Tibial nerve (tissue), 3 donors: ENCODE results near the gene EGF.

ENCODE experiments used
- POLR2A ChIP-seq, 2 donors: fragments of 450-650 bp; IDR thresholded peaks; one replicate each; pipeline ENCODE4 v1.6.1; 2017; ENCODE audit warnings: antibody characterized with exemption in 2 of 2, mild to moderate bottlenecking in 2 of 2, moderate library complexity in 2 of 2
- TF ChIP-seq, protein P1 (sequence below), 5 experiments: fragments of 200-600 bp in 3 of 5; fragments of 450-650 bp in 2 of 5; sonication (generic) in 3 of 5; IDR thresholded peaks; one replicate each; pipeline ENCODE4 v1.5.1; 2016 to 2019; ENCODE audit warnings: antibody characterized with exemption in 5 of 5, mild to moderate bottlenecking in 3 of 5, moderate library complexity in 2 of 5

DNA sequence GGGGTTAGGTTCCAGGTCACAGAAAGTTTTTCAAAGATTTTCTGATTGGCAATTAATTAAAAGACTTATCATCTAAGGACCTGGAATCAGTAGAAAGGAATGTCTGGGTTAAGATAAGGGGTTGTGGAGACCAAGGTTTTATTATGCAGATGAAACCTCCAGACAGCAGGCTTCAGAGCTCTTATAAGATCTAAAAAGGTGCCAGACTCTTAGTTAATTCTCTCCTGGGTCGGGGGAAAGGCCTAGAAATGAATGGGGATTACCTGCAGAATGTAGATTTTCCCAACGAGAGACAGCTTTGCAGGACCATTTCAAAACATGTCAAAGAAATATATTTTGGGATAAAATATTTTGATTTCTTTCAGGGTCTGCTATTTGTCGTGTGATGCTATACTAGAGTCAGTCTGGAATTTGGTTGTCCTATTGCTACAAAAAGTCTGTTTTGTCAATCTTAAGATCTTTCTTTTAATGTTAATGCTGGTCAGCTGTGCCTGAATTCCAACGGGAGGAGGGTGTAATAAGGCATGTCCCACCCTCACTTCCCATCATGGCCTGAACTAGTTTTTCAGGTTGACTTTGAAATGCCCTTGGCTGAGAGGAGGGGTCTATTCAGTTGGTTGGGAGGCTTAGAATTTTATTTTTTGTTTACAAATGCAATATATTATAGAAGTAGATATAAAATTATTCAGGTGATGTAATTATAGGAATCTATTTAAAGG lies 15.8 kb downstream of the EGF start:
- TF ChIP-seq, protein P1, sequence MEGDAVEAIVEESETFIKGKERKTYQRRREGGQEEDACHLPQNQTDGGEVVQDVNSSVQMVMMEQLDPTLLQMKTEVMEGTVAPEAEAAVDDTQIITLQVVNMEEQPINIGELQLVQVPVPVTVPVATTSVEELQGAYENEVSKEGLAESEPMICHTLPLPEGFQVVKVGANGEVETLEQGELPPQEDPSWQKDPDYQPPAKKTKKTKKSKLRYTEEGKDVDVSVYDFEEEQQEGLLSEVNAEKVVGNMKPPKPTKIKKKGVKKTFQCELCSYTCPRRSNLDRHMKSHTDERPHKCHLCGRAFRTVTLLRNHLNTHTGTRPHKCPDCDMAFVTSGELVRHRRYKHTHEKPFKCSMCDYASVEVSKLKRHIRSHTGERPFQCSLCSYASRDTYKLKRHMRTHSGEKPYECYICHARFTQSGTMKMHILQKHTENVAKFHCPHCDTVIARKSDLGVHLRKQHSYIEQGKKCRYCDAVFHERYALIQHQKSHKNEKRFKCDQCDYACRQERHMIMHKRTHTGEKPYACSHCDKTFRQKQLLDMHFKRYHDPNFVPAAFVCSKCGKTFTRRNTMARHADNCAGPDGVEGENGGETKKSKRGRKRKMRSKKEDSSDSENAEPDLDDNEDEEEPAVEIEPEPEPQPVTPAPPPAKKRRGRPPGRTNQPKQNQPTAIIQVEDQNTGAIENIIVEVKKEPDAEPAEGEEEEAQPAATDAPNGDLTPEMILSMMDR (IDR thresholded peaks at IDR 0.05) = no peak
- TF ChIP-seq POLR2A (IDR thresholded peaks at IDR 0.05) = no peak
